OCI-LY1 (cell line): ENCODE results near the gene IKZF2.
A peak's percentile ranks its signal among the peaks of the same experiment; 100 is the strongest.

Experiments
- H2AFZ ChIP-seq: fragments of 200-600 bp; sonication (generic), shearing (Covaris generic); 2 replicates; pipeline ENCODE4 v1.6.0; 2014; ENCODE audit warnings: antibody characterized with exemption, mild to moderate bottlenecking, low read length
- H3F3A ChIP-seq: fragments of 200-600 bp; sonication (generic), shearing (Covaris generic); 2 replicates; pipeline ENCODE4 v1.6.0; 2014; ENCODE audit warnings: mild to moderate bottlenecking, antibody characterized with exemption, low read length, moderate library complexity; ENCODE audit not compliant: insufficient read depth
- H3K27ac ChIP-seq: fragments of 200-600 bp; sonication (generic); 2 replicates; pipeline ENCODE4 v1.5.1; 2014; ENCODE audit warnings: low read length, mixed run types, mild to moderate bottlenecking, low read depth; ENCODE audit not compliant: poor library complexity, severe bottlenecking
- H3K27me3 ChIP-seq: fragments of 200-600 bp; sonication (generic); 2 replicates; pipeline ENCODE4 v1.6.0; 2014; ENCODE audit warnings: antibody characterized with exemption, mild to moderate bottlenecking, low read length, moderate library complexity; ENCODE audit not compliant: insufficient read depth
- H3K36me3 ChIP-seq: fragments of 200-600 bp; sonication (generic); 2 replicates; pipeline ENCODE4 v1.6.1; 2014; ENCODE audit warnings: mild to moderate bottlenecking, antibody characterized with exemption, low read length, moderate library complexity, mixed read lengths; ENCODE audit not compliant: insufficient read depth
- H3K4me1 ChIP-seq: fragments of 200-600 bp; sonication (generic); 2 replicates; pipeline ENCODE4 v1.5.1; 2014; ENCODE audit warnings: mild to moderate bottlenecking, low read length, moderate library complexity; ENCODE audit not compliant: insufficient read depth, severe bottlenecking
- H3K4me2 ChIP-seq: fragments of 200-600 bp; sonication (generic), shearing (Covaris generic); 2 replicates; pipeline ENCODE4 v1.6.1; 2014; ENCODE audit warnings: low read length
- H3K4me3 ChIP-seq: fragments of 200-600 bp; sonication (generic); 2 replicates; pipeline ENCODE4 v1.5.1; 2014; ENCODE audit warnings: low read length, low read depth, mild to moderate bottlenecking, mixed read lengths; ENCODE audit not compliant: poor library complexity, severe bottlenecking
- H3K79me2 ChIP-seq: fragments of 200-600 bp; shearing (Covaris generic); 2 replicates; pipeline ENCODE4 v1.6.1; 2016; ENCODE audit warnings: mixed run types, low read length, mixed read lengths; ENCODE audit not compliant: insufficient read depth
- H3K9ac ChIP-seq: fragments of 200-600 bp; sonication (generic), shearing (Covaris generic); 2 replicates; pipeline ENCODE4 v1.6.1; 2014; ENCODE audit warnings: mild to moderate bottlenecking, low read length, mixed read lengths
- H3K9me2 ChIP-seq: fragments of 200-600 bp; sonication (generic), shearing (Covaris generic); 2 replicates; pipeline ENCODE4 v1.6.1; 2014; ENCODE audit warnings: low read depth, mild to moderate bottlenecking, low read length, mixed read lengths
- H3K9me3 ChIP-seq: fragments of 200-600 bp; shearing (Covaris generic); 2 replicates; pipeline ENCODE4 v1.6.1; 2014; ENCODE audit warnings: low read length, mixed read lengths
- H4K20me1 ChIP-seq: fragments of 200-600 bp; sonication (generic), shearing (Covaris generic); 2 replicates; pipeline ENCODE4 v1.6.0; 2016; ENCODE audit warnings: mild to moderate bottlenecking, low read length; ENCODE audit not compliant: insufficient read depth
- CTCF ChIP-seq: fragments of 200-600 bp; sonication (generic), shearing (Covaris generic); IDR thresholded peaks from 2 replicates; pipeline ENCODE4 v1.5.1; 2017; ENCODE audit warnings: mild to moderate bottlenecking, antibody characterized with exemption, low read length, moderate library complexity, mixed read lengths
- EZH2 ChIP-seq: fragments of 200-600 bp; sonication (generic), shearing (Covaris generic); IDR thresholded peaks from 2 replicates; pipeline ENCODE4 v1.8.0; 2017; ENCODE audit warnings: borderline replicate concordance, mixed run types, mild to moderate bottlenecking, antibody characterized with exemption, low read length, moderate library complexity, mixed read lengths

IKZF2 gene

GRCh38 chr2:213188533-213188867 is 37.1 kb upstream of the IKZF2 start:
- no peaks in the 10 kb centered on the region for H3K36me3 ChIP-seq
- H3F3A ChIP-seq = peaks cover 10% of the 10 kb centered on the region; the same call in 1 of the 2 replicates
- no peak overlapping the region for H3K4me3 ChIP-seq
- H3K27ac ChIP-seq = peak overlapping the region; percentile 77
- peak overlapping the region; percentile 49 for H3K4me2 ChIP-seq
- H4K20me1 ChIP-seq = no peaks in the 10 kb centered on the region
- peak overlapping the region; percentile 52; the same call in 1 of the 2 replicates for H2AFZ ChIP-seq
- H3K4me1 ChIP-seq = peaks cover 55% of the 10 kb centered on the region
- H3K9me2 ChIP-seq = no peaks in the 10 kb centered on the region
- peak overlapping the region; percentile 50 for H3K9ac ChIP-seq
- TF ChIP-seq CTCF (no peak), EZH2 (no peak)
- no peaks in the 10 kb centered on the region for H3K79me2 ChIP-seq
- peaks cover 11% of the 10 kb centered on the region; the same call in 1 of the 2 replicates for H3K9me3 ChIP-seq
- H3K27me3 ChIP-seq = no peaks in the 10 kb centered on the region

DNA sequence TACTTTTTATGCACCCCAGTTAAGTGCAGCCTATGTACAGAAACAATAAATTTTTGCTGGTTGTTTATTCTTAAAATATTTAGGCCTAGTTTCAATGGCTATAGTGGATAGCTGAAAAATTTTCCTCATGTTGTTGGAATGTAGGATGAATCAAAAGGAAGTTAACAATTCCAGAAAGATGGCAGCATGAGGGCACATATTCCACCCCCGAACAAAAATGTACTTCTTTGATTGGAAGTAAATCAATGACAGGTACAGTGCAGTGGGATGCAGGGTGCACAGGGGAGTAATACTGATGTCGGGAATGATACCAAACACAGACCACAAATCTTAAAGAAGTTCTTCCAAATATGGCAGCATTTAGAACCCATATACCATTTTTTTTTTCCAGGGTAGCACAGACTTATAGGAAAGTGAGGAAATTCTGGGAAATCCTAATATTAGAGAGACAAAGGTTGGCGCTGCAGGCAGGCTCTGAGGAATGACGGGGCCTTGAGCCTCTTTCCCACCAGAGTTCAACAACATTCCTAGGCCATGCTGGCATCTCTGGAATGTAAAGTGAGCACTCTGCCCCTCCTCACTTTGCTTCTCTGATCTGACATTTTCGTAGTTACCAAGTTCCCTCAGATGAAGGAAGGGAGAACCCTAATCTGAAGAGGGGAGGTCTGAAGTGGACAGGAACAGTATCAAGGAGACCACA is 36.6 kb upstream of the IKZF2 start:
- Histone ChIP-seq H2AFZ (peak overlapping the region; percentile 52; the same call in 1 of the 2 replicates), H3K9me3 (peaks cover 9% of the 10 kb centered on the region; the same call in 1 of the 2 replicates), H3K4me2 (peak overlapping the region; percentile 49), H3K9ac (peak overlapping the region; percentile 50), H3F3A (peaks cover 10% of the 10 kb centered on the region; the same call in 1 of the 2 replicates), H3K27ac (peak overlapping the region; percentile 77), H3K4me3 (no peak overlapping the region), H3K27me3 (no peaks in the 10 kb centered on the region), H3K79me2 (no peaks in the 10 kb centered on the region), H3K4me1 (peaks cover 55% of the 10 kb centered on the region), H4K20me1 (no peaks in the 10 kb centered on the region), H3K9me2 (no peaks in the 10 kb centered on the region), H3K36me3 (no peaks in the 10 kb centered on the region)
- no peak for TF ChIP-seq CTCF

GRCh38 chr2:213187386-213187785 is 36.0 kb upstream of the IKZF2 start:
- H3K27ac ChIP-seq = peak overlapping the region; percentile 65
- H3K4me1 ChIP-seq = peaks cover 55% of the 10 kb centered on the region
- no peak overlapping the region for H2AFZ ChIP-seq
- peaks cover 9% of the 10 kb centered on the region; the same call in 1 of the 2 replicates for H3K9me3 ChIP-seq
- no peaks in the 10 kb centered on the region for H3K79me2 ChIP-seq
- no peaks in the 10 kb centered on the region for H3K36me3 ChIP-seq
- H3K9me2 ChIP-seq = no peaks in the 10 kb centered on the region
- peak overlapping the region; percentile 48; the same call in 1 of the 2 replicates for H3K9ac ChIP-seq
- H3K4me3 ChIP-seq = peak overlapping the region; percentile 30
- H3F3A ChIP-seq = peaks cover 10% of the 10 kb centered on the region; the same call in 1 of the 2 replicates
- H4K20me1 ChIP-seq = no peaks in the 10 kb centered on the region
- peak overlapping the region; percentile 53 for H3K4me2 ChIP-seq
- TF ChIP-seq CTCF (no peak), EZH2 (no peak)
- H3K27me3 ChIP-seq = no peaks in the 10 kb centered on the region
